Activated CD8-positive, alpha-beta T cell treated with anti-CD3 and anti-CD28 coated beads, Interleukin-2, amount 10 ng/mL, durations not matched to agents 7 days and 5 days (primary cell): Measurements from ENCODE around the gene IFNL1. TPM values are rescaled to one million over a fixed set of nuclear protein-coding genes. Genes with fewer than 3 reads are reported as not detected.
"Not testable (repeated sequence)": the region's sequence is repeated elsewhere in the genome, so short reads cannot be mapped to it uniquely, and the experiment has no call there.

Experiments used
- ATAC-seq: fragments of 150-1000 bp; cut with Tn5 transposase; one replicate; pipeline ENCODE4 v1.10.0; 2021; ENCODE audit warnings: moderate library complexity
- CTCF ChIA-PET: fragments of 350-600 bp; sonication (Branson Sonifier 250); formaldehyde crosslinking; loops from one replicate; lab custom pipeline; 2021; ENCODE audit warnings: antibody characterized with exemption; lab: Charles Lee
- POLR2A ChIA-PET: fragments of 350-600 bp; sonication (Branson Sonifier 250); formaldehyde crosslinking; loops from one replicate; lab custom pipeline; 2021; ENCODE audit warnings: antibody characterized with exemption; lab: Charles Lee
- DNase-seq: peaks from one replicate; pipeline ENCODE4 v3.0.0-alpha.2; 2020
- H3K27ac Mint-ChIP-seq: one replicate; pipeline ENCODE4 v1.8.0; 2021; ENCODE audit warnings: mild to moderate bottlenecking, mixed read lengths
- H3K27me3 Mint-ChIP-seq: one replicate; pipeline ENCODE4 v1.8.0; 2021; ENCODE audit warnings: low read depth, mixed read lengths
- H3K36me3 Mint-ChIP-seq: one replicate; pipeline ENCODE4 v1.8.0; 2021; ENCODE audit warnings: low read depth, mixed read lengths
- H3K4me1 Mint-ChIP-seq: one replicate; pipeline ENCODE4 v1.8.0; 2021; ENCODE audit warnings: low read depth, mixed read lengths
- H3K4me3 Mint-ChIP-seq: one replicate; pipeline ENCODE4 v1.8.0; 2021; ENCODE audit warnings: mild to moderate bottlenecking, mixed read lengths
- H3K9me3 Mint-ChIP-seq: one replicate; pipeline ENCODE4 v1.8.0; 2022; ENCODE audit warnings: mixed read lengths; ENCODE audit not compliant: insufficient read depth
- total RNA-seq, 2 experiments: library from RNA; stranded (reverse); gene quantifications; one replicate each; pipeline ENCODE4 v1.2.3, GENCODE V29; 2021

Gene IFNL1
- total RNA-seq, 2 experiments from 2014 or later: 0.29 TPM; not detected in 1

- ChIA-PET POLR2A (no interaction called here), CTCF (no interaction called here)
- H3K27ac Mint-ChIP-seq: no peak overlapping the region
- DNase-seq (no peak), ATAC-seq (no peak)
- peaks cover 7% of the 10 kb centered on the region for H3K36me3 Mint-ChIP-seq
- peaks cover 9% of the 10 kb centered on the region for H3K27me3 Mint-ChIP-seq
- H3K9me3 Mint-ChIP-seq: no peaks in the 10 kb centered on the region
- H3K4me1 Mint-ChIP-seq: peaks cover 36% of the 10 kb centered on the region
- no peak overlapping the region for H3K4me3 Mint-ChIP-seq
Observed at GRCh38 chr19:39303373-39304184, 7.4 kb downstream of the IFNL1 start.

DNA sequence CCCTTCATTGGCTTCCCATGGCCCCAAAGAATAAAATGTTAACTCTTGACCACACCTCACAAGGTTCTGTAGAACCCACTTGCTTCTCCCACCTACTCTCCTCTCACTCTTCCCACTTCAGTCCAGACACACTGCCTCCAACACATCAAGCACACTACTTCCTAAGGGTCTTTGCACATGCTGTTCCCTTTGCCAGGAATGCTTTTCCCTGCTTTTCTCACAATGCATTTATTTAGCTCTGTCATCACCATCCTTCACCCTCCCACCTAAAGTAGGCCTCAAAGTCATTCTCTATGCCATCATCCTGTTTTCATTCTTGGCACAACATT, 7.9 kb downstream of the IFNL1 start:
- POLR2A ChIA-PET: no interaction called here
- H3K4me3 Mint-ChIP-seq: no peak overlapping the region
- peaks cover 9% of the 10 kb centered on the region for H3K27me3 Mint-ChIP-seq
- CTCF ChIA-PET: no interaction called here
- no peaks in the 10 kb centered on the region for H3K9me3 Mint-ChIP-seq
- peaks cover 35% of the 10 kb centered on the region for H3K4me1 Mint-ChIP-seq
- H3K36me3 Mint-ChIP-seq: peaks cover 12% of the 10 kb centered on the region
- no peak overlapping the region for H3K27ac Mint-ChIP-seq
- no peak for DNase-seq
- no peak for ATAC-seq

GRCh38 chr19:39304701-39305571, 8.7 kb downstream of the IFNL1 start:
- CTCF ChIA-PET: no interaction called here
- H3K36me3 Mint-ChIP-seq: peaks cover 17% of the 10 kb centered on the region
- peaks cover 30% of the 10 kb centered on the region for H3K4me1 Mint-ChIP-seq
- no peak overlapping the region for H3K27ac Mint-ChIP-seq
- POLR2A ChIA-PET: no interaction called here
- ATAC-seq (no peak), DNase-seq (no peak)
- H3K9me3 Mint-ChIP-seq: no peaks in the 10 kb centered on the region
- H3K27me3 Mint-ChIP-seq: peaks cover 9% of the 10 kb centered on the region
- H3K4me3 Mint-ChIP-seq: no peak overlapping the region

GRCh38 chr19:39306075-39306474, 9.9 kb downstream of the IFNL1 start:
- DNase-seq (no peak), ATAC-seq (no peak)
- no peak overlapping the region for H3K4me3 Mint-ChIP-seq
- H3K9me3 Mint-ChIP-seq: no peaks in the 10 kb centered on the region
- peaks cover 28% of the 10 kb centered on the region for H3K4me1 Mint-ChIP-seq
- H3K27me3 Mint-ChIP-seq: peaks cover 7% of the 10 kb centered on the region
- CTCF ChIA-PET: no interaction called here
- POLR2A ChIA-PET: no interaction called here
- no peak overlapping the region for H3K27ac Mint-ChIP-seq
- H3K36me3 Mint-ChIP-seq: peaks cover 23% of the 10 kb centered on the region

DNA sequence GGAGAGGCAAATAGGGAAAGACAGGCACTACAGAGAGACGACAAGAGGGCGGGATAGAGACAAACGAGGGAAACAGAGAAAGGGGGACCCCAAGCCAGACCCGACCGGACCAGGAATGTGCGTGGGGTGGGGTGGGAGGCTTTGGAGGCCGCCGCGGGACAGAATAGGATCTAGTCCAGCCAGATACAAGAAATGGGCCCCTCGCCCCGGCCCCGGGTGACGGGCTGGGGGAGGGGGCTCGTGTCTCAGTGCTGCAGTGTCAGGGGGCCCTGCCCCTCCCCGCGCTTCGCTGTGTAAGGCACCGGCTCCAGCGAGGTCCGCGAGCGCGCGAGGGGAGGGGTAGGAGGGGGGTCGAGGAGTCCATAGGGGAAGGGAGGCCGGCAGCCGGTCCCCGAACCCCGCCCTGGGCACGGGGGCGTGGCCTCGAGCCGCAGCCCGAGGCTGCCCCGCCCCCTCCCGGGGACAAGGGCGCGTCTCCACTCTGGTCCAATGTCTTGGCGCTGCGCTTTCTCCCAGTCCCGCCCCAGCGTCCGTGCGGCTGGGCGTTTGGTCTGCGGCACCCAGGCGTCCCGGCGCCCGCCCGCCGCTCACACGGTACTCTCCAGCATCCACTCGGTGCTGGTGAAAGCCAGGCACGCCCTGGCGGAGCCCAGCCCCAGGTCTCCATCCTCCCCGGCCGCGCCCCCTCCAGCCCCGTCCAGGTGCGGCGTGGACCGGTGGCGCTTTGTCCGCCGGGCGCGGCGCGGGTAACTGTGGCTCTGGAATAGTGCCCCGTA, 11.0 kb downstream of the IFNL1 start:
- peaks cover 23% of the 10 kb centered on the region for H3K4me1 Mint-ChIP-seq
- H3K36me3 Mint-ChIP-seq: peaks cover 31% of the 10 kb centered on the region
- peaks cover 7% of the 10 kb centered on the region for H3K27me3 Mint-ChIP-seq
- H3K9me3 Mint-ChIP-seq: no peaks in the 10 kb centered on the region
- ChIA-PET POLR2A (no interaction called here), CTCF (no interaction called here)
- H3K4me3 Mint-ChIP-seq: no peak overlapping the region
- H3K27ac Mint-ChIP-seq: no peak overlapping the region
- DNase-seq (no peak), ATAC-seq (no peak)

GRCh38 chr19:39307822-39308530, 11.8 kb downstream of the IFNL1 start:
- Mint-ChIP-seq H3K27me3 (peaks cover 7% of the 10 kb centered on the region), H3K4me3 (no peak overlapping the region), H3K9me3 (no peaks in the 10 kb centered on the region), H3K36me3 (peaks cover 35% of the 10 kb centered on the region), H3K4me1 (peaks cover 23% of the 10 kb centered on the region), H3K27ac (no peak overlapping the region)
- DNase-seq (no peak), ATAC-seq (no peak)
- CTCF ChIA-PET: no interaction called here
- POLR2A ChIA-PET: no interaction called here

- H3K4me3 Mint-ChIP-seq: no peak overlapping the region
- peaks cover 39% of the 10 kb centered on the region for H3K36me3 Mint-ChIP-seq
Observed at GRCh38 chr19:39308531-39309304, 12.5 kb downstream of the IFNL1 start.

DNA sequence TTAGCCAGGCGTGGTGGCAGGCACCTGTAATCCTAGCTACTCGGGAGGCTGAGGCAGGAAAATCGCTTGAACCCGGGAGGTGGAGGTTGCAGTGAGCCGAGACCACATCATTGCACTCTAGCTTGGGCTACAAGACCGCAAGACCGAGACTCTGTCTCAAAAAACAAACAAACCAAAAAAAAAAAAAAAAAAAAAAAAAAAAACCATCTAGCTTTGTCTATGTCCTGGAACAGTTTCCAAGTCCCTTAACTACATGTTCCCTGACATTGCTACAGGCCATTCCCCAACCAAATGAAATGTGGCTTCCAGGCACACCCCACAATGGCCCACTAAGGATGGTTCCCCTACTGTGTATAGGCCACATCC, 13.1 kb downstream of the IFNL1 start:
- CTCF ChIA-PET, H3K27ac Mint-ChIP-seq, POLR2A ChIA-PET, DNase-seq, H3K27me3 Mint-ChIP-seq, H3K9me3 Mint-ChIP-seq, H3K4me3 Mint-ChIP-seq, ATAC-seq: not testable (repeated sequence)
- peaks cover 41% of the 10 kb centered on the region for H3K36me3 Mint-ChIP-seq
- peaks cover 23% of the 10 kb centered on the region for H3K4me1 Mint-ChIP-seq

More at GRCh38 chr19:39308531-39309304, 12.5 kb downstream of the IFNL1 start:
- H3K27ac Mint-ChIP-seq: no peak overlapping the region
- ATAC-seq: no peak
- H3K9me3 Mint-ChIP-seq: no peaks in the 10 kb centered on the region
- peaks cover 23% of the 10 kb centered on the region for H3K4me1 Mint-ChIP-seq
- H3K27me3 Mint-ChIP-seq: peaks cover 7% of the 10 kb centered on the region
- ChIA-PET POLR2A (no interaction called here), CTCF (no interaction called here)
- DNase-seq: no peak

- Mint-ChIP-seq H3K9me3 (no peaks in the 10 kb centered on the region), H3K36me3 (peaks cover 41% of the 10 kb centered on the region), H3K4me1 (peaks cover 19% of the 10 kb centered on the region), H3K27me3 (no peaks in the 10 kb centered on the region), H3K4me3 (no peak overlapping the region), H3K27ac (no peak overlapping the region)
- POLR2A ChIA-PET: no interaction called here
- DNase-seq (no peak), ATAC-seq (no peak)
- CTCF ChIA-PET: no interaction called here
Observed at GRCh38 chr19:39310558-39311311, 14.5 kb downstream of the IFNL1 start.

GRCh38 chr19:39314016-39314728, 18.0 kb downstream of the IFNL1 start:
- ChIA-PET POLR2A (no interaction called here), CTCF (no interaction called here)
- H3K36me3 Mint-ChIP-seq: peaks cover 37% of the 10 kb centered on the region

More at GRCh38 chr19:39314016-39314728, 18.0 kb downstream of the IFNL1 start:
- no peak overlapping the region for H3K4me3 Mint-ChIP-seq
- no peak for DNase-seq
- no peak overlapping the region for H3K27ac Mint-ChIP-seq
- peaks cover 19% of the 10 kb centered on the region for H3K4me1 Mint-ChIP-seq
- ATAC-seq: no peak
- H3K27me3 Mint-ChIP-seq: no peaks in the 10 kb centered on the region
- no peaks in the 10 kb centered on the region for H3K9me3 Mint-ChIP-seq
